ENCODE results near the gene PGPEP1.
"Not testable (repeated sequence)": the region's sequence is repeated elsewhere in the genome, so short reads cannot be mapped to it uniquely, and the experiment has no call there.

The PGPEP1 gene

DNA sequence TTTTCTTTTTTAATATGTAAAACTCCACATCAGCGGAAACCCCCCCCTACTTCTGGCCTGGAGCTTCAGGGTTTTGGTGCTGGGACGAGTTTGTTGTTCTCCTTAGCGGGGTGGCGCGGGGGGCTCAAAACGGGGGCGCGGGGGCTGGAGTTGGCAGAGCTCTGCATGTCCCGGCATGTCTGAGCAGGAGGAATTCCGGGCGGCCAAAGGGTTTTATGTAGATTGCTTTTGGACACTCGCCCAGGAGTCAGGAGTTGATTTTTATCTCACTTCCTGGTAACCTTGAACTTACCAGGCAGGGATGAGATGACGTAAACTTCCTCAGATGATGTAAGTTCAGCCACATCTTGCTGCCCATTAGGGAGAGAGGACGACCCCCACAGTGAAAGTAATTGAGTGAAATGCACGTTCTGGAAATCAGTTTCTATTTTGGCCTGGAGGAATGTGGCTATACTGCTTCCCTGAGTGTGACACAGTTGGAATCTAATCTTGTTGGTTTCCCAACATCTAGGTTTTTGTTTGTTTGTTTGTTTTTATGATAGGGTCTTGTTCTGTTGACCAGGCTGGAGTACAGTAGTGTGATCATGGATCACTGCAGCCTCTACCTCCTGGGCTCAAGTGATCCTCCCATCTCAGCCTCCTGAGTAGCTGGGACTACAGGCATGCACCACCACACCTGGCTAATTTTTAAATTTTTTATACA is 24.6 kb downstream of the PGPEP1 start:
- DNase-seq (ENCODE audit: low spot score): peak; percentile 66

DNA sequence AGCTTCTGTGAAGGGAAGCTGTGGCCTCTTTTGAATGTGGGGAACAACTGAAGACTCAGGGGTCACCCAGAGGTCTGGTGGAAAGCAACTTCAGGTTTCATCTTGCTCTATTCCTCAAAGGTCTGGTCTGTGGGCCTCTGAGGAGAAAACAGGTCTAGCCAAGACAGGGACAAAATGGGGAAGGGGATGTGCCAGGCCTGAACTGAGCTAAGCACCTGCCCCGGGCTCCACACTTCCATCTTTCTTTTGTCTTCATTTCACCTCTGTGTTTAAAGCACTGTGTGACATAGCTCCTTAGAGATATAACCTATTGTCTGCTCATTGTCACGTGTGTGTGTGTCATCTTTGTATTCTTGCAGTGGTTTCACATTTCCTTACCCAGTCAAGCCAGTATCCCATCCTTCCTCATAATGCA is 25.6 kb downstream of the PGPEP1 start:
- DNase-seq (ENCODE audit: low spot score): no peak

GRCh38 chr19:18368504-18369222 is 28.3 kb downstream of the PGPEP1 start:
- no peak for DNase-seq (ENCODE audit: low spot score)

DNA sequence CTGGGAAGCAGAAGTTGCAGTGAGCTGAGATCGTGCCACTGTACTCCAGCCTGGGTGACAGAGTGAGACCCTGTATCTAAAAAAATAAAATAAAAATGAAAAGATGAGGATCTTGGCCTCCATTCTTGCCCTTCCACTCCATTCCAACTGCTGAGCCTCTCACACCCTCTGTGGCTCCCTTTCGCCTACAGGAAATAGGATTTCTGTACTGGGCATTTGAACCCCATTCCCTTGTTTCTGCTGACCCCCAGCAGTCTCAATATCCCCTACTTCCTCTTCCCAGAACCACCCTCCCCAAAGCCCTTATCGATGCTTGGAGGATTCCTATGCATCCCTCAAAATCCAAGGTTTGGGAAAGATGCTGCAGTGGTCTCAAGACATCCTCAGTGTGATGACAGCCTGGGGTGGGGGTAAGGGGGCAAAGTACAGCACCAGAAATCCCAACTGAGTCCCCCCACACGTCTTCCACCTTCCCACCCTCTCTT is 33.1 kb downstream of the PGPEP1 start:
- DNase-seq (ENCODE audit: low spot score): no peak

- peak; percentile 98 for DNase-seq (ENCODE audit: low spot score)
These were observed 33.7 kb downstream of the PGPEP1 start for GRCh38 chr19:18373892-18374629.

DNA sequence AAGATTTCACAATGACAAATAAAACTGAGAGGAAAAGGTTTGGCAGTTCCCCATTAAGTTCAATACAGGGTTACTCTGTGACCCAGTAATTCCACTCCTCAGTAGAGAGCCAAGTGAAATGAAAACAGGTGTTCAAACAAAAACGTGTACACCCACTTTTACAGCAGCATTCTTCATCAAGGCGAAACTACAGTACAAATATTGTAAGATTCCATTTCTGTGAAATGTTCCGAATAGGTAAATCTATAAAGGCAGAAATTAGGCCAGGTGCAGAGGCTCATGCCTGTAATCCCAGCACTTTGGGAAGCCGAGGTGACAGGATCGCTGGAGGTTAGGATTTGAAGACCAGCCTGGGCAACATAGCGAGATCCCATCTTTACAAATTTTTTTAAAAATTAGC is 36.6 kb downstream of the PGPEP1 start:
- DNase-seq (ENCODE audit: low spot score): no peak

GRCh38 chr19:18379803-18380747 is 39.7 kb downstream of the PGPEP1 start:
- DNase-seq (ENCODE audit: low spot score): peak; percentile 71

- no peak for DNase-seq (ENCODE audit: low spot score)
These were observed 40.4 kb downstream of the PGPEP1 start for GRCh38 chr19:18380843-18381242.

DNA sequence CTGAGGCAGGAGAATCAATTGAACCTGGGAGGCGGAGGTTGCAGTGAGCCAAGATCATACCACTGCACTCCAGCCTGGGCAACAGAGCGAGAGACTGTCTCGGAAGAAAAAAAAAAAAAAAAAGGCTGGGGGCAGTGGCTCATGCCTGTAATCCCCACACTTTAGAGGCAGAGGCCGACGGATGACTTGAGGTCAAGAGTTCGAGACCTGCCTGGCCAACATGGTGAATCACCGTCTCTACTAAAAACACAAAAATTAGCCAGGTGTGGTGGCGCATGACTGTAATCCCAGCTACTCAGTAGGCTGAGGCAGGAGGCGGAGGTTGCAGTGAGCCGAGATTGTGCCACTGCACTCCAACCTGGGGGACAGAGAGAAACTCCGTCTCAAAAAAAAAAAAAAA is 43.2 kb downstream of the PGPEP1 start:
- not testable (repeated sequence) for DNase-seq (ENCODE audit: low spot score)

GRCh38 chr19:18384775-18385174 is 44.4 kb downstream of the PGPEP1 start:
- DNase-seq (ENCODE audit: low spot score): no peak

DNA sequence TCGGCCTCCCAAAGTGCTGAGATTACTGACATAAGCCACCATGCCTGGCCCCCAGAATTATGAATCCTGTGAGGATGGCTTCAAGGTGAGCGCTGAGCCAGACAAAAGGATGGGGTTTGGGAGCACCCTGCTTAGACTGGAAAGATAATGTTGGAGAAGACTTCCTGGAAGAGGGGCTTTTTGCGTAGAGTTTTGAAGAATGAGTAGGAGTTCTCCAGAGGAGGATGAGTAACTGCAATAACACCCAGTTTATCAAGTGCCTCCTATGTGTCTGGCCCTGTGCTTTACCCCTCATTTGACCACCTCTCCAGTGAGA is 44.9 kb downstream of the PGPEP1 start:
- DNase-seq (ENCODE audit: low spot score): no peak

DNA sequence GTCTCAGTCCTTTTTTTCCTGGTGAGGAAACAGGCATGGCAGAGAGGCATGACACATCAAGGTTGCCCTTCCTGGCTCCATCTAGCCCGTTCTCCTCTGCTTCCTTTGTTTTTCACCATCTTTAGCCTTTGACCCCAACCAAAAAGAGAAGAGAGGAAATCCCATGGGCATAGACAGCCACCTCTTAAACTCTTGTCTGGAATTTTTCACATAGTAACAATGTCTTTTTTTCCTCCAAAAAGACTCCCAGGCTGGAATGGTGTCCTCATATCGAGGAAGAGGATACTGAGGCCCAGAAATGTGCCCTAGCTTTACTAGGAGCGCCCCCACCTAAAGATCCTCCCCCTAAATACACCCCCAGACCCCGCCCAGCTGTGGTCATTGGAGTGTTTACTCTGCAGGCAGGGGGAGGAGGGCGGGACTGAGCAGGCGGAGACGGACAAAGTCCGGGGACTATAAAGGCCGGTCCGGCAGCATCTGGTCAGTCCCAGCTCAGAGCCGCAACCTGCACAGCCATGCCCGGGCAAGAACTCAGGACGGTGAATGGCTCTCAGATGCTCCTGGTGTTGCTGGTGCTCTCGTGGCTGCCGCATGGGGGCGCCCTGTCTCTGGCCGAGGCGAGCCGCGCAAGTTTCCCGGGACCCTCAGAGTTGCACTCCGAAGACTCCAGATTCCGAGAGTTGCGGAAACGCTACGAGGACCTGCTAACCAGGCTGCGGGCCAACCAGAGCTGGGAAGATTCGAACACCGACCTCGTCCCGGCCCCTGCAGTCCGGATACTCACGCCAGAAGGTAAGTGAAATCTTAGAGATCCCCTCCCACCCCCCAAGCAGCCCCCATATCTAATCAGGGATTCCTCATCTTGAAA is 45.5 kb downstream of the PGPEP1 start, which contains the start of gene GDF15:
GDF15 (plus strand) TSS at position 484 of the 868 bp plus-strand sequence; CDS start at position 516, 32 bp downstream.
- DNase-seq (ENCODE audit: low spot score): no peak

DNA sequence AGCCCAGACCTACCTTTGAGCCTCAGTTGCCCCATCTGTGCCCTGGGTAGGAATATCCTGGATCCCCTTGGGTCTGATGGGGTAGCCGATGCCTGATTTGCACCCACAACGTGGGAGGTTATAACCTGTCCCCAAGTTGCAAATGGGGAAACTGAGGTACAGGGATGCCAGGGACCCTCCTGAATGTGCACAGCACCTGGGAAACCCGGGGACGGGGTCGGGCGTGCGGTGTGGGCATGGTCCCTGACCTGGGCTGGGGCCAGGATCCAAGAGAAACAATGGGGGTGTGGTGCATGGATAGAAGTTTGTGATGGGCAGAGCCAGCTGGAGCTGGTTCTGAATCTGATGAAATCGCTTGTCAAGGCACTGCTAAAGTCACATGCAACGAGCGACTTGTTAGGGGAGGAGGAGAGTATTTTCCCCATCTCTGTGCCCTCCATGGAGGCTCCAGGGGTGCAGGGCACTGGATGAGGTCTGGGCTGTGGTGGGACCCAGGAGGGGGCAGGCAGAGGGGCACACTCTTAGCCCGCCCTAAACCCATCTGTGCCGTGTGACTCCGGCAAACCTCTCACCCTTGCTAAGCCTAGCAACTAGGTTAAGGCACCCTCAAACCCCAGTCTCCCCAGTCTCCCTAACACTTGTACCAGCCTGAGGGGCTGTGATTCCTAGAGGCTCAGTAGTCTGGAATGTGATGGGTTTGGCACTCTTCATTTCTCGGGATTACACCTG is 46.3 kb downstream of the PGPEP1 start:
- DNase-seq (ENCODE audit: low spot score): peak; percentile 35

- DNase-seq (ENCODE audit: low spot score): peak; percentile 67
These were observed 47.9 kb downstream of the PGPEP1 start for GRCh38 chr19:18388100-18388959.

GRCh38 chr19:18388960-18389725 is 48.7 kb downstream of the PGPEP1 start:
- DNase-seq (ENCODE audit: low spot score): no peak

GRCh38 chr19:18389726-18390064 is 49.3 kb downstream of the PGPEP1 start:
- DNase-seq (ENCODE audit: low spot score): no peak

- no peak for DNase-seq (ENCODE audit: low spot score)
These were observed 49.9 kb downstream of the PGPEP1 start for GRCh38 chr19:18390065-18390907.

All from RKO (cell line).